Panc1 (cell line): ENCODE data around the gene DLG5. TPM values are rescaled to one million over a fixed set of nuclear protein-coding genes. Genes with fewer than 3 reads are reported as not detected.

ENCODE experiments used
- ATAC-seq: fragments of 200-7000 bp; cut with Tn5 transposase; 2 replicates; pipeline ENCODE4 v1.9.1; 2020; ENCODE audit warnings: mild to moderate bottlenecking, moderate library complexity
- BruUV-seq: library from RNA; stranded (reverse); fragments of 400-500 nt; replicated peaks from 2 replicates; lab custom pipeline; 2021; lab: Mats Ljungman, UMichigan
- CTCF ChIA-PET: fragments of 300-600 bp; sonication (Branson Sonifier 250); formaldehyde crosslinking; loops from one replicate; lab custom pipeline; 2022; ENCODE audit warnings: antibody characterized with exemption; lab: Charles Lee
- POLR2A ChIA-PET: fragments of 300-600 bp; sonication (Branson Sonifier 250); formaldehyde crosslinking; loops from one replicate; lab custom pipeline; 2022; ENCODE audit warnings: antibody characterized with exemption; lab: Charles Lee
- DNase-seq: peaks from one replicate; pipeline ENCODE4 v3.0.0-alpha.2; 2010; ENCODE audit warnings: low read depth, low spot score
- H3K27ac ChIP-seq: 2 replicates; pipeline ENCODE4 v1.5.1; 2011; ENCODE audit warnings: mild to moderate bottlenecking, low read length, inconsistent platforms
- H3K27me3 ChIP-seq: fragments of 200-500 bp; sonication (Bioruptor generic); 2 replicates; pipeline ENCODE4 v1.6.0; 2014; ENCODE audit warnings: low read length, inconsistent platforms; ENCODE audit not compliant: control insufficient read depth, insufficient read depth
- H3K36me3 ChIP-seq: fragments of 200-500 bp; sonication (Bioruptor generic); 2 replicates; pipeline ENCODE4 v1.5.1; 2014; ENCODE audit warnings: inconsistent platforms, mild to moderate bottlenecking, low read length, moderate library complexity; ENCODE audit not compliant: control insufficient read depth, insufficient read depth
- H3K4me1 ChIP-seq: 2 replicates; pipeline ENCODE4 v1.5.1; 2011; ENCODE audit warnings: inconsistent platforms, mild to moderate bottlenecking, low read length, moderate library complexity; ENCODE audit not compliant: control insufficient read depth, insufficient read depth
- H3K4me3 ChIP-seq, 2 experiments: 2 replicates each; pipeline ENCODE4 v1.5.1; 2011 to 2012; ENCODE audit warnings: low read depth in 2 of 2, low read length in 2 of 2, mild to moderate bottlenecking in 2 of 2, inconsistent platforms in 1 of 2, moderate library complexity in 1 of 2
- H3K9me3 ChIP-seq: fragments of 200-500 bp; sonication (Bioruptor generic); 2 replicates; pipeline ENCODE4 v1.5.1; 2014; ENCODE audit warnings: low read depth, mild to moderate bottlenecking, inconsistent platforms, low read length, moderate library complexity; ENCODE audit not compliant: control insufficient read depth, insufficient read depth
- POLR2AphosphoS5 ChIP-seq: IDR thresholded peaks from 2 replicates; pipeline ENCODE4 v1.6.1; 2012; ENCODE audit warnings: mild to moderate bottlenecking, low read depth, low read length, moderate library complexity
- SIN3A ChIP-seq: IDR thresholded peaks from 2 replicates; pipeline ENCODE4 v1.6.1; 2012; ENCODE audit warnings: low read depth, mild to moderate bottlenecking, low read length, moderate library complexity, borderline replicate concordance; ENCODE audit not compliant: insufficient read depth
- TCF7L2 ChIP-seq: IDR thresholded peaks from 2 replicates; pipeline ENCODE4 v1.6.1; 2011; ENCODE audit warnings: mild to moderate bottlenecking, low read depth, low read length, inconsistent platforms
- in situ Hi-C: cut with HindIII; loops from 2 replicates; pipeline ENCODE4 v1.10.0; 2016; ENCODE audit warnings: low sequenced_read_pairs, low pct_unique_long_range_greater_than_20kb
- intact Hi-C: fragments of 100-400 bp; cut with micrococcal nuclease; formaldehyde crosslinking; loops from one replicate; pipeline ENCODE4 v1.10.0; 2022; ENCODE audit not compliant: unreplicated experiment
- total RNA-seq: library from RNA; stranded (reverse); gene quantifications from one replicate; pipeline ENCODE4 v1.2.1, GENCODE V29; 2021; ENCODE audit not compliant: unreplicated experiment
- TF ChIP-seq, protein P1 (sequence below), 2 experiments: IDR thresholded peaks; 2 replicates each; pipeline ENCODE4 v1.6.1; 2011 to 2012; ENCODE audit warnings: low read depth in 2 of 2, control low read depth in 1 of 2, low read length in 1 of 2, mild to moderate bottlenecking in 1 of 2, moderate library complexity in 1 of 2; ENCODE audit not compliant: insufficient read depth in 1 of 2
- TF ChIP-seq, protein P2 (sequence below): fragments of 450-650 bp; IDR thresholded peaks from 2 replicates; pipeline ENCODE4 v1.5.1; 2017; ENCODE audit warnings: mild to moderate bottlenecking

Gene DLG5
- total RNA-seq, 1 experiment from 2014 or later, result 85.6 TPM

DNA sequence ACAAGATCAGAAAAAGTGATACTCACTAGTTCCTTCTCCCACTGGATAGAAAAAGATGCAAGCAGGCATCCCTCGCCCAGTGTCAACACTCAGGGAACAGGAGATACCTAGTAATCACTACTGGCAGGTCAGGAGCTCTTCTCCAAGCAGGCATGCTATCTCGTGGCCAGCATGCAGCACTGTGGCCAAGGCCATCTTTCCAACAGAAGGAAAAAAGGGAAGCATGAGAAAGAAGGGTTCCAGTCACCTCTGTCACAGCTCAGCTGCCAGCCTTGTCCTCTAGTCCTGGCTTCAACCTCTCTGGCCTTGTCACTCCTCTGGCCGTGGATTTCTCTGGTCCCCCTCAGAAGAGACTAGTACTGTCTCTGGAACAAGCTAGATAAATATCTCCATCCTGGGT lies 45.3 kb downstream of the DLG5 start:
- DNase-seq (no peak), ATAC-seq (no peak)
- no peaks in the 10 kb centered on the region for H3K27me3 ChIP-seq
- no peaks in the 10 kb centered on the region for H3K36me3 ChIP-seq
- H3K4me3 ChIP-seq, result no peak overlapping the region
- no TSS peak for BruUV-seq
- TF ChIP-seq SIN3A (no peak), TCF7L2 (no peak), POLR2AphosphoS5 (no peak)
- TF ChIP-seq, protein P1, sequence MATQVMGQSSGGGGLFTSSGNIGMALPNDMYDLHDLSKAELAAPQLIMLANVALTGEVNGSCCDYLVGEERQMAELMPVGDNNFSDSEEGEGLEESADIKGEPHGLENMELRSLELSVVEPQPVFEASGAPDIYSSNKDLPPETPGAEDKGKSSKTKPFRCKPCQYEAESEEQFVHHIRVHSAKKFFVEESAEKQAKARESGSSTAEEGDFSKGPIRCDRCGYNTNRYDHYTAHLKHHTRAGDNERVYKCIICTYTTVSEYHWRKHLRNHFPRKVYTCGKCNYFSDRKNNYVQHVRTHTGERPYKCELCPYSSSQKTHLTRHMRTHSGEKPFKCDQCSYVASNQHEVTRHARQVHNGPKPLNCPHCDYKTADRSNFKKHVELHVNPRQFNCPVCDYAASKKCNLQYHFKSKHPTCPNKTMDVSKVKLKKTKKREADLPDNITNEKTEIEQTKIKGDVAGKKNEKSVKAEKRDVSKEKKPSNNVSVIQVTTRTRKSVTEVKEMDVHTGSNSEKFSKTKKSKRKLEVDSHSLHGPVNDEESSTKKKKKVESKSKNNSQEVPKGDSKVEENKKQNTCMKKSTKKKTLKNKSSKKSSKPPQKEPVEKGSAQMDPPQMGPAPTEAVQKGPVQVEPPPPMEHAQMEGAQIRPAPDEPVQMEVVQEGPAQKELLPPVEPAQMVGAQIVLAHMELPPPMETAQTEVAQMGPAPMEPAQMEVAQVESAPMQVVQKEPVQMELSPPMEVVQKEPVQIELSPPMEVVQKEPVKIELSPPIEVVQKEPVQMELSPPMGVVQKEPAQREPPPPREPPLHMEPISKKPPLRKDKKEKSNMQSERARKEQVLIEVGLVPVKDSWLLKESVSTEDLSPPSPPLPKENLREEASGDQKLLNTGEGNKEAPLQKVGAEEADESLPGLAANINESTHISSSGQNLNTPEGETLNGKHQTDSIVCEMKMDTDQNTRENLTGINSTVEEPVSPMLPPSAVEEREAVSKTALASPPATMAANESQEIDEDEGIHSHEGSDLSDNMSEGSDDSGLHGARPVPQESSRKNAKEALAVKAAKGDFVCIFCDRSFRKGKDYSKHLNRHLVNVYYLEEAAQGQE (IDR thresholded peaks at IDR 0.05; ENCODE audit: insufficient read depth in 1 of 2, low read depth in 2 of 2, low read length in 1 of 2), result no peak
- TF ChIP-seq, protein P2, sequence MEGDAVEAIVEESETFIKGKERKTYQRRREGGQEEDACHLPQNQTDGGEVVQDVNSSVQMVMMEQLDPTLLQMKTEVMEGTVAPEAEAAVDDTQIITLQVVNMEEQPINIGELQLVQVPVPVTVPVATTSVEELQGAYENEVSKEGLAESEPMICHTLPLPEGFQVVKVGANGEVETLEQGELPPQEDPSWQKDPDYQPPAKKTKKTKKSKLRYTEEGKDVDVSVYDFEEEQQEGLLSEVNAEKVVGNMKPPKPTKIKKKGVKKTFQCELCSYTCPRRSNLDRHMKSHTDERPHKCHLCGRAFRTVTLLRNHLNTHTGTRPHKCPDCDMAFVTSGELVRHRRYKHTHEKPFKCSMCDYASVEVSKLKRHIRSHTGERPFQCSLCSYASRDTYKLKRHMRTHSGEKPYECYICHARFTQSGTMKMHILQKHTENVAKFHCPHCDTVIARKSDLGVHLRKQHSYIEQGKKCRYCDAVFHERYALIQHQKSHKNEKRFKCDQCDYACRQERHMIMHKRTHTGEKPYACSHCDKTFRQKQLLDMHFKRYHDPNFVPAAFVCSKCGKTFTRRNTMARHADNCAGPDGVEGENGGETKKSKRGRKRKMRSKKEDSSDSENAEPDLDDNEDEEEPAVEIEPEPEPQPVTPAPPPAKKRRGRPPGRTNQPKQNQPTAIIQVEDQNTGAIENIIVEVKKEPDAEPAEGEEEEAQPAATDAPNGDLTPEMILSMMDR, result no peak
- CTCF ChIA-PET, result no interaction called here
- POLR2A ChIA-PET, result no interaction called here
- in situ Hi-C loops, result no loop called here
- peaks cover 15% of the 10 kb centered on the region for H3K4me1 ChIP-seq
- no peak overlapping the region for H3K27ac ChIP-seq
- intact Hi-C loops, result no loop called here
- no peaks in the 10 kb centered on the region for H3K9me3 ChIP-seq

DNA sequence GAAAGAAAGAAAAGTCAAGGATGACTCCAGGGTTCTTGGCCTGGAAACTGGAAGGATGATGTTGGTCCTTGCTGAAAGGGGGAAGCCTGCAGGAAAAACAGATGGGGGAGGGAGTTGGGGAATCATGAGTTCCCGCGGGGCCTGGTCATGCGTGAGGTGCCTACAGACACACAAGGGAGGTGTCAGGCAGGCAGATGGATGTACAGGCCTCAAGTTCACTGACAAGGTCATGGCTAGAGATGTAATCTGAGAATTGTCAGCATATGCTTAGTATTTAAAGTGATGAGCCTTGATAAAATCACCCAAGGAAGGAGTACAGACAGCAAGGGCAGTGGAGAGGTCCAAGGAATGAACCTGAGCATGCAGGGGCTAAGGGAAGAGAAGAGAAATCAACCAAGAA lies 46.8 kb downstream of the DLG5 start:
- no peak for ATAC-seq
- Histone ChIP-seq H3K4me1 (peaks cover 15% of the 10 kb centered on the region), H3K27ac (no peak overlapping the region), H3K4me3 (no peak overlapping the region), H3K36me3 (no peaks in the 10 kb centered on the region), H3K9me3 (no peaks in the 10 kb centered on the region), H3K27me3 (no peaks in the 10 kb centered on the region)
- no TSS peak for BruUV-seq
- ChIA-PET POLR2A (no interaction called here), CTCF (no interaction called here)
- no peak for DNase-seq
- TF ChIP-seq, protein P2, result no peak
- TF ChIP-seq, protein P1 (IDR thresholded peaks at IDR 0.05; ENCODE audit: insufficient read depth in 1 of 2, low read depth in 2 of 2, low read length in 1 of 2), result no peak
- no peak for TF ChIP-seq SIN3A
- TF ChIP-seq POLR2AphosphoS5, result no peak
- no peak for TF ChIP-seq TCF7L2
- intact Hi-C loops (no loop called here), in situ Hi-C loops (no loop called here)
